Activated CD8-positive, alpha-beta memory T cell treated with anti-CD3 and anti-CD28 coated beads, Interleukin-2, amount 50 U/mL, for 1 hour (primary cell): ENCODE results near the gene MSANTD7.
"Not testable (repeated sequence)": the region's sequence is repeated elsewhere in the genome, so short reads cannot be mapped to it uniquely, and the experiment has no call there.

Source experiments
- DNase-seq: peaks from one replicate; pipeline ENCODE4 v3.0.0-alpha.2; 2020; ENCODE audit errors: extremely low read depth

The MSANTD7 gene, protein sequence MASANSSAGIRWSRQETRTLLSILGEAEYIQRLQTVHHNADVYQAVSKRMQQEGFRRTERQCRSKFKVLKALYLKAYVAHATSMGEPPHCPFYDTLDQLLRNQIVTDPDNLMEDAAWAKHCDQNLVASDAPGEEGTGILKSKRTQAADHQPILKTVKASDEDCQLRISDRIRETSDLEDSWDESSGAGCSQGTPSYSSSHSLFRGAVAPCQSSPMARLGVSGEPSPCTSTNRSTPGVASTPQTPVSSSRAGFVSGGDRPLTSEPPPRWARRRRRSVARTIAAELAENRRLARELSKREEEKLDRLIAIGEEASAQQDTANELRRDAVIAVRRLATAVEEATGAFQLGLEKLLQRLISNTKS

GRCh38 chr10:14837757-14838581, at the start of gene MSANTD7, which contains the start of the genes CDNF and HSPA14:
TSS of gene MSANTD7 (plus strand) at chr10:14838306. CDS start at chr10:14842285, 3,979 bp downstream.
TSS of gene CDNF (minus strand) at chr10:14838037. CDS start at chr10:14837946, 91 bp downstream.
TSS of gene HSPA14 (plus strand) at chr10:14838306. CDS start at chr10:14838403, 97 bp downstream.
- peak; percentile 98 for DNase-seq

DNA sequence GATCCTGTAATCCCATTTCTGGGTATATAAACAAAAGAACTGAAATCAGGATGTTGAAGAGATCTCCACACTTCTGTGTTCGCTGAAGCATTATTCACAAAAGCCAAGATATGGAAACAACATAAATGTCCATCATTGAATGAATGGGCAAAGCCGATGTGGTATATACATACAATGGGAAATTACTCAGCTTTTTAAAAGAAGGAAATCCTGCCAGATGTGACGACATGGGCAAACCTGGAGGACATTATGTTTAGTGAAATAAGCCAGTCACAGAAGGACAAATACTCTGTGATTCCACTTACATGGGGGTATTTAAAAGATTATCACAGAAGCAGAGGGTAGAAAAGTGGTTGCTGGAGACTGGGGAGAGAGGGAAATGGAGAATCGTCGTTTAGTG, 39.5 kb upstream of the MSANTD7 start:
- DNase-seq: no peak

DNA sequence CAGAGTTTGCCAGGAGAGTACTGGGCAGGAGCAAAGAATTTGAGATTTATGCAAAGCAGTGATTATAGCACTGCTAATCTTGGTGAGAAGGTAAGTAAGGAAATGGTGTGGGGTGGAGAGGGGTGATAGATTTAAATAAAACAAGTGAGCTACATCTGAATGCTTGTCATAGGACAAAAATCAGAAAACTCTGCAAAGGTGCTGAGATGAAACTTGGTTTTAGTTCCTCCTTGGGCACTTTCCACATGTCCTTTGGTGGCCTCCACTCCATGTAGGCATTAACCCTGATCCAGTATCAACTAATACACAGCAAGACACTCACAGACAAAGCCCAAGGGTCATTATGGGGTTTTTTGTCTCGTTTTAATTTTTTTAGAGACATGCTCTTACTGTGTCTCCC, 37.7 kb upstream of the MSANTD7 start:
- DNase-seq: no peak

DNA sequence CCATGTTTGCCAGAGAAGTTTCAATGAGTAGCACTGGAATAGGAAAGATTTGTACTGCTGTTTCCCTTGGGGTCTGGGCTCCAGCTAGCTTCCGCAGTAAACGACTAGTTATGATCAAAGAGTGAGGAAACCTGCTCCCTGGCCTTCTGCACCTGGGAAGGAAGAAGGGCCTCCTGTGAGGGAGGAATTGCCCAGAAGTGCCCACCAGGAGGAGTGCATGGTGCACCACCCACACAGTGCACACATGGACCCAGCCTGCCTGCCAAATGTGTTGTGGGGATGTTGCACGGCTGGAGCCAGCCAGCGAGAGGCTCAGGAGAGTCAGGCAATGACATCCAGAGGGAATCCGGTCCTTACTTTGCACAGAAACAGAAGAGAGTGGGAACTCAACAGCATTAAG, 36.4 kb upstream of the MSANTD7 start:
- no peak for DNase-seq

DNA sequence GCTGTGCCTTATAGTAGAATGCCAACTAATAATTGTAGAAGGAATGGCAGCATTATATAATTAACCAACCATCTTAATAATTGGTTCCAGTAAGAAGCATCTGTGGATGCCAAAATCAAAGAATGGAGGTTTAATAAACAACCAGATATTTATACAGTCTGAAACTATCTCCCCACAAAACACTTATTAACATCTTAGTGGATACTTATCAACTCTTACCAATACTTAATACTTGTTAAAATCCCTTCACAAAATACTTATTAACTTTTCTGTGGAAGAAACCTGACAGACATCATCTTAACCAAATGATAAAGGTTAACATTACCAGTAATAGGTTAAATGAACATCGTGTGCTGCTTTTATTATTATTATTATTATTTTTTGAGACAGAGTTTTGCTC, 34.3 kb upstream of the MSANTD7 start:
- DNase-seq: no peak

DNA sequence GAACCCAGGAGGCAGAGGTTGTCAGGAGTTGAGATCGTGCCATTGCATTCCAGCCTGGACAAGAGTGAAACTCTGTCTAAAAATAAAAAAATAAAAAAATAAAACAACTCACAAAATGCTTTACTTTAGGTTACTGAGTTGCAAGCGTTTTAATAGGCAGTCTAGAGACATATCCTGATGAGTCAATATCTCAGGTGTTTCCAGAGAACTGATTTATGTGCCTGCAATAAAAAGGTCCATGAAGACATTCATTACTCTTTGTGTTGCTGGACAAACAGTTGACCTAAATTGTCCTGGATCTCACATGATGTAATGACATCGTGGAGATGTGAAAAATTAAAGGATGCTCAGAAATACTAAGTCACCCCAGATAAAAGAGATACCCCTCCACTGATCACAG, 31.8 kb upstream of the MSANTD7 start:
- no peak for DNase-seq

DNA sequence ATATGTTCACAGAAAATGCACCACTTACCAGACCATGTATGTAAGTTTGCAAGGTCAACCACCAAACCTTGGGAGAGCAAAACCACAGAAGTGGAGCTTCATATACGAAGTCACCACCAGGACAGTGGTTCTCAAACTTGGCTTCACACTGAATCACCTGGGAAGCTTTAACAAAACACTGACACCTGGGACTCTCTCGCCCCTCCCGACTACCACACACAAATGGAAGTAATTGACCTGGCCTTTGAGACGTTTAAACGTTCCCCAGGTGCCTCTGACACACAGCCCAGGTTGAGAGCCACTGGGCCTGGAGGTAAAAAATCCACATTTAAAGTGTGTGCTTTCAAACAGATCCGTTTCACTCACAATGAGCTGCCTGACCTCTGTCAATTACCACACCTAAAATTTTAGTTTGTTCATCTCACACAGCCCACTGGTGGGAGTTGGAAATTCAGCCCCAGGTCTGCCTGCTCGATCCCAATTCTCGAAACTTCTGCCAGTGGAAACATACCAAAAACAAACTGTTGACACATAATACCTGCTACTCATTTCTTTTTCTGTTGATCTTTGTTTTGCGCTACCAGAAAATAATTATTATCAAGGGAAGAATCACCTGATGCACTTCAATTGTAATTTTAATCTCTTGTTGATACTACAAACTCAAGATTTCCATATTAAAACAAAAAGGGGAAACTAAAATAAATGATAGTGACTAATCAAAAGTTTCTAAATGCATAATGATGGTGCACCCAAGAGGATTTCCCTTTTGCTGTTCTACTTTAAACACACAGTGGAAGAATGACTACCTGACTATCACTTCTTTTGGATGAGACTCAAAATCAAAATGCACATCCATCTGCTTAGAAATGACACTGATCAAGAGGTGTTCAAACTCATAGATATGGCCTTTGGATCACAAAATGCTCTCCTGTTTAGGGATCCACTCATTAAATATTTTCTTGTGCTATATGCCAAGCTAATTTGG, 26.8 kb upstream of the MSANTD7 start:
- DNase-seq: no peak

DNA sequence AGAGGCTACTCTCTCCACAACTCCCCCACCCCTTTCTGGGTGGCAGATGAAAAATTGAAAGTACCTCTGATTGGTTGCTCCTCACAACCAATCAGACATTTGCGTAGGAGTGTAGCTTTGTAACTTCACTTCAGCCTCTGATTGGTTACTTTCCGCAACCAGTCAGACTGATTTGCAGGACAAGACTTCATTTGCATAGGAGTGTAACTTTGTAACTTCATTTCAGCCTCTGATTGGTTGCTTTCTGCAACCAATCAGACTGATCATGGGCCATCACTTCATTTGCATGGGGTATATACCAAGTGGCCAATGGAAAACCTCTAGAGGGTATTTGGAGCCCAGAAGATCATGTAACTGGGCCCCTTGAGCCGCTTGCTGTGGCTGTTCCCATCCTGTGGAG, 25.8 kb upstream of the MSANTD7 start:
- no peak for DNase-seq

DNA sequence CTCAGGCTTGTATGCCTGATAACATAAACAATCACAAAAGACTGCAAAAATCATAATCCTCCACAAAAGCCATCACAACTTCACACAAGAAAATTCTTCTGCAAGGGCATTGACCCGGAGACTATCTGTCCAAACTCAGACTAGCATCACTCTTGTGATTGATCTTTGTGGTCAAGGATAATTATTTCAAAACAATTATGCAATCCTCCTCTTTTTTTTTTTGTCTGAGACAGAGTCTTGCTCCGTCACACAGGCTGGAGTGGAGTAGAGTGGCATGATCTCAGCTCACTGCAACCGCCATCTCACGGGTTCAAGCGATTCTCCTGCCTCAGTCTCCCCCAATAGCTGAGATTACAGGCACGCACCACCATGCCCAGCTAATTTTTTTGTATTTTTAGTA, 22.4 kb upstream of the MSANTD7 start:
- DNase-seq: no peak

- DNase-seq: not testable (repeated sequence)
Measured at GRCh38 chr10:14816717-14817116, 21.4 kb upstream of the MSANTD7 start.

DNA sequence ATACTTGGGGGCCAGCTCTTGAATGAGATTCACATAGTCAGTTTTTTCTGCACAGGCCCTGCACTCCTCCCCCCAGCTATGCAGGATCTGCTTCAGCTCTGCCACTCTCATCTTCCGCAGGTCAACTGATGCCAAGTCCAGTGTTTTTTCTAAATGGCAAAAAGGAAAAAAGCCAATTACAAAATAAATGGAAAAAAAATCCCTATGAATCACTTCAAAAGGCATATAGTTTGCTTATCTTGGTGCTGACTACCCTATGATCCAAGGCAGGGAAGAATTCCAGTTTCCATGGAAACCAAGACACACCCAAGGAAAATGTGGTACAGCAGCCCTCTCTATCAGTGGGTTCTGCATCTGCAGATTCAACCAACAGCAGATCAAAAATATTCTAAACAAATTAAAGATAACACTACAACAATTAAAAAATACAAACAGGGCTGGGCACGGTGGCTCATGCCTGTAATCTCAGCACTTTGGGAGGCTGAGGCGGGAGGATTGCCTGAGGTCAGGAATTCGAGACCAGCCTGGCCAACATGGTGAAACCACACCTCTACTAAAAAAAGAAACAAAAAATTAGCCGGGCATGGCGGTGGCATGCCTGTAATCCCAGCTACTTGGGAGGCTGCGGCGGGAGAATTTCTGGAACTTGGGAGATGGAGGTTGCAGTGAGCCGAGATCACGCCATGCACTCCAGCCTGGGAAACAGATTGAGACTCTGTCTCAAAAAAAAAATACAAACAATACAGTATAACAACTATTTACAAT, 17.9 kb upstream of the MSANTD7 start:
- DNase-seq: no peak

DNA sequence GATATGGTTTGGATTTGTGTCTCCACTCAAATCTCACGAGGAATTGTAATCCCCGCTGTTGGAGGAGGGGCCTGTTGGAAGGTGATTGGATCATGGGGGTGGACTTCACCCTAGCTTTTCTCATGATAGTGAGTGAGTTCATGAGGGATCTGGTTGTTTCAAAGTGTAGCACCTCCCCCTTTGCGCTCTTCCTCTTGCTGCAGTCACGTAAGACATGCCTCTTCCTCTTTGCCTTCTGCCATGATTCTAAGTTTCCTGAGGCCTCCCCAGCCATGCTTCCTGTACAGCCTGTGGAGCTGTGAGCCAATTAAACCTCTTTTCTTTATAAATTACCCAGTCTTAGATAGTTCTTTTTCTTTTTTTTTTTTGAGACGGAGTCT, 17.3 kb upstream of the MSANTD7 start:
- DNase-seq: no peak

DNA sequence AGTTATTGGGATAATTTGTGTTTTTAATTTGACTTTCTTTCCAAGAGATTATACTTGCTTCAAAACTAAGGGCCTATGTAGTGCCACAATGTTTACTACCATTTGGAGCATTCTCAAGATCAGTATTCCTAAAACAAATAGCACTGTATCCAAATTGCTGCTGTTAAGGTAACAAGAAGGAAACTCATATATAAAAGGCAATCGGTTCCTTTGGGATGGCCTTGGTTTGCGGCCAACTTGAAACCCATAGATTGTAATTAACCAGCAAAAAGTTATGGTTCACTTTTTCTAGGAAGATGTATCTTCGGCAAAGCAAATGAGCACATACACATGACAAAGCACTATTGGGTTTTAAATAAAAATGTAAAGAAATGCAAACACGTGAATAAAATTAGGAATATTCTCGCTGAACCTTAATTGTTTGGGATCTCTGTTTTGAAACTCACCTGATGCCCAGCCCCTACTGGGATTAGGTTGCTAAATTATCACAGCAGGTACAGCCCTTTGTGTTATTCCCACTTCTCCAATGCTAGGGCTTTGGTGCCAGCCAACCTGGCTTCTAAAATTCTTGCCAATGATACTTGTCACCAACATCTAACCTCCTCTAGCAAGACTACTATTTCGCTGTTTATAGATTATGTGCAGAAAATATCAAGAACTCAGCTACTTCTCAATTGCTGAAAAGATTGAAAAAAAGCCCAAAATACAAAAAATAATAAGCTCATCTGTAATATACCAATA, 16.3 kb upstream of the MSANTD7 start:
- no peak for DNase-seq

DNA sequence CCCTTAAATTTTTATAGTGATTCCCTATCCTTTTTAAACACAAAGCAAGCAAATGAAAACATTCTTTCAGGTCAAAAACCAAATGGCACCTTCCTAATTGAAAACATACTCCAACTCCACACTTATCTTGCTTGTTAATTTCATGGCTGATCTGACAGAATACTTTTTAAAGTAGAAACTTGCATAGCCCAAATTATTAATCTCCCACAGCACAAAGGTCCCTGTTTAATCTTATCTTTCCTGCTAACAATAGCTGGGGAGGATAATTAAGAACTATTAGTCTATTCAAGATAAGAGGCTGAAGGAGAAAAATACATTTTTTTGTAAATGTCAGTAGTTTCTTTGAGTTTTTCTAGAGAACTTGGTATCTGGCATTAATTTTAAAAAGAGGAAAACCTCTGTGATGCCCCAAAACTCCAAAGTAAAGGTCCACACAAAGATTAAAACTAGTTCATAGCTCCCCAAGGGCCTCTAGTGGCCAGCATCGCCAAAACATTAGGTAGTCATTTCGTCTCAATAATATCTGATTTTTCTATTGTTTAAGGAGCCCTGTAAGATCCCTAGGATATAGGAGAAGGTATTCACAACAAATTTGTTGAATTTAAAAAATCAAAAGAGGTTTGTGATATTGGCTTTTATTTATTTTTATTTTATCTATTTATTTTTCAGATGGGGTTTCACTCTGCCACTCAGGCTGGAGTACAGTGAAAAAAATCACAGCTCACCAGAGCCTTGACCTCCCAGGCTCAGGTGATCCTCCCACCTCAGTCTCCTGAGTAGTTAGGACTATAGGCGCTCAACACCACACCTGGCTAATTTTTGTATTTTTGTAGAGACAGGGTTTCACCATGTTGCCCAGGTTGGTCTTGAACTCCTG, 15.0 kb upstream of the MSANTD7 start:
- peak; percentile 11 for DNase-seq

DNA sequence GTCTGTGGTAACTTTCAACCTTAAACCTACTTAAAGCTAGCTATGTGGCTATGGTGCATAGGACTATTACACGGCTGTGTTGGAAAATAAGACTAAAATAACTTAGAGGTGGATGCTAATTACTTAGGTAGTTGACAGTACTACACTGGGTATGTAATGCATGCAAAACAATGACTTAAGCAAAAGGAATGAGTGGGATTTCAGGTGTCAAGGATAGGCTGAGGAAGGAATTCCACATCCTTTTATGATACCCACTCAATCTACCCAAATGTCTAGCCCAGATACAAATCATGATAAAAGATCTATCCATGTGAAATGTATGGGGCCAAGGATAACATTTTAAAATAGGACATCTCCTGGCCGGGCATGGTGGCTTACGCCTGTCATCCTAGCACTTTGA, 14.1 kb upstream of the MSANTD7 start:
- DNase-seq: no peak

DNA sequence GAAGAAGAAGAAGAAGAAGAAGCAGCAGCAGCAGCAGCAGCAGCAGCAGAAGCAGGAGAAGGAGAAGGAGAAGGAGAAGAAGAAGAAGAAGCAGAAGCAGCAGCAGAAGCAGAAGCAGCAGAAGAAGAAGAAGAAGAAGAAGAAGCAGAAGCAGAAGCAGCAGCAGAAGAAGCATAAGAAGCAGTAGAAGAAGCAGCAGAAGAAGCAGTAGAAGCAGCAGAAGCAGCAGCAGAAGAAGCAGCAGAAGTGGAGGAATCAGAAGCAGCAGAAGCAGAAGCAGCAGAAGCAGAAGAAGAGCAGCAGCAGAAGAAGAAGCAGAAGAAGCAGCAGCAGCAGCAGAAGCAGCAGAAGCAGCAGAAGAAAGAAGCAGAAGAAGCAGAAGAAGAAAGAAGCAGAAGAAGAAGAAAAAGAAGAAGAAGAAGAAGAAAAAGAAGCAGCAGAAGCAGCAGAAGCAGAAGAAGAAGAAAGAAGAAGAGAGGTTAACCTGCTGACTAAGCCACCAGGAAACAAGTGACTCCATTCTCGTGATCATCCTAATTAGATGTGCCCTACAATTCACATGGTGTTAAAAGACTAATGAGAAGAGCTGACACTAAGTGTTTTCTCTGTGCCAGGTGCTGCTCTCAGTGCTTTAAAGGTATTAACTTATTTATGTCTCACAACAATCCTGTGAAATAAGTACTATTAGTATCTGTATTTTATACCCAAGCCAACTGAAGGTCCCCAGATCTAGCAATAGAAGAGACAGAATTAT, 11.9 kb upstream of the MSANTD7 start:
- no peak for DNase-seq

DNA sequence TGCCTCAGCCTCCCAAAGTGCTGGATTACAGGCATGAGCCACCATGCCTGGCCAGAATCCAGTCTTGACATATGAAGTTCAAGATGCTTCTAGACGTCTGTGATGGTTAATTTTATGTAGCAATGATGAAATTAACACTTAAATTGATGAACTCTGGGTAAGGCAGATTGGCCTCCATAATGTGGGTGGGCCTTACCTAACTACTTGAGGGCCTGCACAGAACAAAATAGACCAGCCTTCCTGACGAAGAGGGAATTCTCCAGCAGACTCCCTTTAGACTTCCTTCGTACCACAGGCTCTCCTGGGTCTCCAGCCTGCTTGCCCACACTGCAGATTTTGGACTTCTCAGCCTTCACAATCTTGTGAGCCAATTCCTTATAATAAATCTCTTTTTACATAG, 5.0 kb upstream of the MSANTD7 start:
- no peak for DNase-seq

- no peak for DNase-seq
Measured at GRCh38 chr10:14836208-14836607, 1.9 kb upstream of the MSANTD7 start.
